GM19043 (cell line): ENCODE measurements around the gene CPNE5.

ENCODE experiments used
- ATAC-seq: cut with Tn5 transposase; IDR thresholded peaks from one replicate; pipeline ENCODE4 v1.9.1; 2021; ENCODE audit warnings: low read depth; ENCODE audit not compliant: unreplicated experiment

The CPNE5 gene

GRCh38 chr6:36838896-36839748, at the start of gene CPNE5:
TSS of gene CPNE5 (minus strand) at chr6:36839444. CDS start at chr6:36839377, 67 bp downstream.
- no peak for ATAC-seq

- no peak for ATAC-seq
Measured at GRCh38 chr6:36888115-36888643, 48.9 kb upstream of the CPNE5 start.

GRCh38 chr6:36886950-36887618, 47.8 kb upstream of the CPNE5 start:
- no peak for ATAC-seq

DNA sequence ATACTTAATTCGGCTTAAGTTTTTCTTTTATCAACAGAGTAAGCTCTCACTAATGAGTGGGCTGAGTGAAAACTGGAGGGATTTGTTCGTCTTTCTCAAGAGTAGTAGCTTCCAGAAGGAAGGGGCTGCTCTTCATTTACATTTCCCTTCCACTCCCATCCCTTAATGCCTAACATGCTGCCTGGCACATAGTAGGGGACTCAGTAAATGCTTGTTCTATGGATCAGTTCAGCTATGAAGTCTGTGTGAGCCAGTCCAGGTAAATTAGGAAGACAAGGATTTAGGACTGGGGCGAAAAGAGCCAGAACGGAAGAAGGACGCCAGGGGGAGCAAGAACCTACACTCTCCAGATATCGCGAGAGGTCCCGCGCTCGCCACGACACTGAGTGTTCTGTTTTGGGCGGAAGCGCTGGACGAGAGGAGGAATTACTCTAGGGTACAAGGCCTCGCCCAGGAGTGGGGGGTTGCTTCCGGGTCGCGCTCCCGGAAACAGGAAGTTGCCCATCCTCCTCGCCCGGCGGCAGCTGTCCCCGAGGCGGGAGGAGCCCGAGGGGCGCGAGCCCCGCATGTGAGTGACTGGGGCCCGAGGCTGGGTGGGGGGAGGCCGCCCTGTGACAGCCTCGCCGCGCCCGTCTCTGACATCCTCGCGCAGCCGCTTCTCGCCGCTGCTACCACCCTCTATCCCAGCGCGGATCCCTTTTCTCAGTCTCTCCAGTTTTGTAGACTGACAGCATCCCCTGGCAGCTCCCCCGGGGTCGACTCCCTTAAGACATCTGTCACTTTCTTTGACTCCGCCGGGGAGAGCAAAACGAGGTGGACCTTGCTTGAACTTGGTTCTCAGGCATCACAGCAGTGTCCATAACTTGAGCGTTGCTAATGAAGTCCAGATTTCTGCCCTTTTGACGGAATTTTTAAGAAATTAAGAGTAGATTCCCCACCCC, 46.5 kb upstream of the CPNE5 start, which contains the start of gene C6orf89:
Gene C6orf89 (plus strand): TSS at position 492 of the 941 bp plus-strand sequence. CDS start 13,493 bp downstream, outside the sequence.
- ATAC-seq = peak; percentile 96

DNA sequence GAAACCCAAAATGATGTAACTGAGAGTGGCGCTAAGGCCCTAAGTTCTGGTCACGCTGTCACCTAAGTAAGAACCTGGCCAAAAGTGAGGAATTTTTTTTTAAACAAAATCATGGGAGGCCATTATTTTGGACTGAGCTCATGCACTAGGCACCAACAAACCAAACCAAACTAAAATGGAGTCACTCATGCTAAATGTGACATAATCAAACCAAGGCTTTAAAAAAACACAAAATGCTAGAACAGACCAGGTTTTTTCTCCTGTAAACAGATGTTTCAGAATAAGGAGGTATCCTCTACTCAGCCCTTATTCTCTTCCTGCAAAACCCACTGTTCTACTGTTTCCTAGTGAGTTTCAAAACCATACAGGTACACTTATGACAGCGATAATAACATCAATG, 45.4 kb upstream of the CPNE5 start:
- ATAC-seq = no peak

GRCh38 chr6:36875250-36875633, 36.0 kb upstream of the CPNE5 start:
- no peak for ATAC-seq

GRCh38 chr6:36874443-36875249, 35.4 kb upstream of the CPNE5 start, which contains the start of gene PPIL1:
TSS of gene PPIL1 (minus strand) at chr6:36874803. CDS start at chr6:36874772, 31 bp downstream.
- peak; percentile 83 for ATAC-seq

GRCh38 chr6:36873612-36874442, 34.6 kb upstream of the CPNE5 start:
- no peak for ATAC-seq

DNA sequence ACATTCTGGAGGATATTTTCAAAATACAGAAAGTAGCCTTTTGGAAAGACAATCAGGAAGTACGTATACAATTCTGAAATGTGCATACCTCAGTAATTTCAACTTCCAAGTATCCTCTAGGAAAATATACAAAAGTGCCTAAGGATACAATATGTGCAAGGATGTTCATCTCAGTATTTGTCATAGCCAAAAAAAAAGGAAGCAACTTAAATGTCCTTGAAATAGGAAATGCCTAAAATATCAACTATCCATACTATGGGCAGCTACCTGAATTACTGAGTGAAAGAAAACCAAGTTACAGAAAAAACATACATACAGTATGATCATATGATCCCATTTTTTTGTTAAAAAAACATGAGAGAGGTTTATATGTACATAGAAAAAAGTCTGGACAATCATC, 33.9 kb upstream of the CPNE5 start:
- ATAC-seq = no peak

DNA sequence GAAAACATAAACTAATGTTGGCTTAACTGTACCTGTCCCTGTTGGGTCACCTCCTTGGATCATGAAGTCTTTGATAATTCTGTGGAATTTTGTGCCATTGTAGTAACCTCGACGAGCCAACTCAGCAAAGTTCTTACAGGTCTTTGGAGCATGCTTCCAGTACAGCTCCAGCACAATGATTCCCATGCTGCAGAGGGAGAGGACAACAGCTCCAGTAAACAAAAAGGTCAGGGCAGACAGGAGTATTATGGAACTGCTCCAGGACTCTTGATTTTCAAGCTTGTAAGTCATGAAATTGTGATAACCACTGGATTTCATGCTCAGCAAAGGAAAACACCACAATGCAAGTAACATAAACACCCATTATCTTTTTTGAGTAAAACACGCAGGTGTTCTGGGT, 32.4 kb upstream of the CPNE5 start:
- ATAC-seq = no peak

DNA sequence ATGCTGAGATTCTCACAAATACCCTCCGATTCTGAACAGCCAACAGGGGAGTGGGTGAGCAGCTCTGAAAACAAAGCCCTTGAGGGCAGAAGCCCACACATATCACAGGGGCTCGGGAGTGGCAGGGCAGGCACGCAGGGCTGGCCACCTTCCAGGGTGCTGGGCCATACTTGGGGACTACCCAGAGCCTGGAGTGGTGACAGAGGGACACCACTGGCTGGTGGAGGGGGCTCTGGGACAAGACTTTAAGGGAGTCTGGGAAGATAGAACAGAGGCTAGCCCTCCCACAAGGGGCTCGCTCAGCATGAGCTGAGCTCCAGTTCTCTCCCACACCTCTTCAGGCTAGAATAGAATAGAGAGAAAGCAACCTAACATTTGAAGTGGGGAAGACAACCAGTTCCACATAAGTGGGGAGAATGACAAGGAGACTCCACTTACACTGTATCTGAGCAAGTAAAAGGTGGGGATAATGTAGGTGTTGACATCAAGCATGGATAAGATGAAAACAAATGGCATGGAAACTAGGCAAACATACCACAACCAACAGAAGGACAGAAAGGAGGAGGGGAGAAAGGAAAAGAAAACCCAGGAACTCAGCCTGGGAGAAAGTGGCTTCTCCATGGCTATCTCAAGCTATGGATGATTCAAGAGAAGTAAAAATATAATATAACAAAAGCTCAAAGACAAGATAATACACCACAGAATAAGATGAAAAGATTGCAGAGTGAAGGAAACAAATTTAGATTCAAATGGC, 28.4 kb upstream of the CPNE5 start:
- no peak for ATAC-seq

DNA sequence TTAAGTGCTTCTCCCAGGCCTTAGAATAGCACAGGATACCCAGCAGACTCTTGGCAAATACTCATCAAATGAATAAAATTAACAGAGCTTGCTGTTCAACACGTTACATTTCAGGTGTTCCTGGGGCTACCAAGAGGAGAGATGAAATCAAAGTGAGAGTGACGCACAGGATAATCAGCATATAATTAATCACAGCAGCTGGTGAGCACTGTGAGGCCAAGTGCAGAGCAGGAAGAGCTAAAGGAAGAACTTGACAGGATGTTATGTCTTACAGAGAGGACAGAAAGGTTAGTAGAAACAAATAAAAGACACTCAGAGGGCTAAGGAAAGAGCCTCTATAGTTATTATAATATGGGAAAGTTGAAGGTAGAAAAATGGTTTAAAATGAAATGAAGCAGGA, 26.6 kb upstream of the CPNE5 start:
- ATAC-seq = no peak

- ATAC-seq = no peak
Measured at GRCh38 chr6:36863670-36864540, 24.7 kb upstream of the CPNE5 start.

DNA sequence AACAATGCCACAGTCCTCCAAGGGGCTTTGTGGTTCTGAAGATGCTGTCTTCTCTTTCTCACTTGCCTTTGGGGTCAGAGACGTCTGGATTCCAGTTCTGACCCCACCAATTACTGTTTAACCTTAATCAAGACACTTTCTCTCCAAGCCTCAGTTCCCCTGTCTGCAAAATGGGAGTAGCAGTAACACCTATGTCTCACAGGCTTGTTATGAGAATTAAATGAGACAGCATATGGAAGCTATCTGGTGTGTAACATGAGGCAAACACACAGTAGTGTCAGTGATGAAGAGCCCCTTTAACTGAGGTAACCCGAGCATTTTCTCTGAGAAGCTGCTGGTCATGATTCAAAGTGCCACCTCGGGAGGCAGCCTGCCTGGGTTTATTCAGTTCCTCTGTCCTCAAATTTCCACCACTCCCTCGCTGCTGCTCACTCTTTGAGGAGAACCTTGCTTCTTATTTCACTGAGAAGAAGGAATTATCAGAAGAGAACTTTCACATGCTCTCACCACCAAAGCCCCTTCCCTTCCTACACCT, 23.7 kb upstream of the CPNE5 start:
- no peak for ATAC-seq

GRCh38 chr6:36862164-36862847, 23.1 kb upstream of the CPNE5 start:
- ATAC-seq = no peak

GRCh38 chr6:36860126-36860525, 20.9 kb upstream of the CPNE5 start:
- no peak for ATAC-seq
